GM12874 (cell line): ENCODE results near the gene GPHA2.

Experiments
- TF ChIP-seq, protein P1 (sequence below): IDR thresholded peaks from 2 replicates; pipeline ENCODE4 v1.5.1; 2011; ENCODE audit warnings: low read depth, mild to moderate bottlenecking, control low read depth, low read length, moderate library complexity; ENCODE audit not compliant: insufficient read depth

The GPHA2 gene

DNA sequence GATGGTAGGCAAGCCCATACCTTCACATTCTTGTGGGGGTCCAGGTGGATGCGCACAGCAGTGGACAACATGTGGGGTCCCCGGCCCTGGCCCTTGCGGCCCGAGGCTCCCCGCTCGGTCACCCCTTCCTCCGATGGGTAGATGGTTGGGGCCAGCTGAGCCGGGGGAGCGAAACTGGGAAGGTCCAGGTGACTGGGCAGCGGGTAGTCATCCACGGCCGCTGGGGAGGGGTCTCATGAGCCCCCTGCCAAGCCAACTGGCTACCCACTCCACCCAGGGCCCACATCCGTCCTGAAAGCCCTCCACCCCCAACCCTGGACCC, 29.4 kb downstream of the GPHA2 start:
- TF ChIP-seq, protein P1, sequence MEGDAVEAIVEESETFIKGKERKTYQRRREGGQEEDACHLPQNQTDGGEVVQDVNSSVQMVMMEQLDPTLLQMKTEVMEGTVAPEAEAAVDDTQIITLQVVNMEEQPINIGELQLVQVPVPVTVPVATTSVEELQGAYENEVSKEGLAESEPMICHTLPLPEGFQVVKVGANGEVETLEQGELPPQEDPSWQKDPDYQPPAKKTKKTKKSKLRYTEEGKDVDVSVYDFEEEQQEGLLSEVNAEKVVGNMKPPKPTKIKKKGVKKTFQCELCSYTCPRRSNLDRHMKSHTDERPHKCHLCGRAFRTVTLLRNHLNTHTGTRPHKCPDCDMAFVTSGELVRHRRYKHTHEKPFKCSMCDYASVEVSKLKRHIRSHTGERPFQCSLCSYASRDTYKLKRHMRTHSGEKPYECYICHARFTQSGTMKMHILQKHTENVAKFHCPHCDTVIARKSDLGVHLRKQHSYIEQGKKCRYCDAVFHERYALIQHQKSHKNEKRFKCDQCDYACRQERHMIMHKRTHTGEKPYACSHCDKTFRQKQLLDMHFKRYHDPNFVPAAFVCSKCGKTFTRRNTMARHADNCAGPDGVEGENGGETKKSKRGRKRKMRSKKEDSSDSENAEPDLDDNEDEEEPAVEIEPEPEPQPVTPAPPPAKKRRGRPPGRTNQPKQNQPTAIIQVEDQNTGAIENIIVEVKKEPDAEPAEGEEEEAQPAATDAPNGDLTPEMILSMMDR = no peak

DNA sequence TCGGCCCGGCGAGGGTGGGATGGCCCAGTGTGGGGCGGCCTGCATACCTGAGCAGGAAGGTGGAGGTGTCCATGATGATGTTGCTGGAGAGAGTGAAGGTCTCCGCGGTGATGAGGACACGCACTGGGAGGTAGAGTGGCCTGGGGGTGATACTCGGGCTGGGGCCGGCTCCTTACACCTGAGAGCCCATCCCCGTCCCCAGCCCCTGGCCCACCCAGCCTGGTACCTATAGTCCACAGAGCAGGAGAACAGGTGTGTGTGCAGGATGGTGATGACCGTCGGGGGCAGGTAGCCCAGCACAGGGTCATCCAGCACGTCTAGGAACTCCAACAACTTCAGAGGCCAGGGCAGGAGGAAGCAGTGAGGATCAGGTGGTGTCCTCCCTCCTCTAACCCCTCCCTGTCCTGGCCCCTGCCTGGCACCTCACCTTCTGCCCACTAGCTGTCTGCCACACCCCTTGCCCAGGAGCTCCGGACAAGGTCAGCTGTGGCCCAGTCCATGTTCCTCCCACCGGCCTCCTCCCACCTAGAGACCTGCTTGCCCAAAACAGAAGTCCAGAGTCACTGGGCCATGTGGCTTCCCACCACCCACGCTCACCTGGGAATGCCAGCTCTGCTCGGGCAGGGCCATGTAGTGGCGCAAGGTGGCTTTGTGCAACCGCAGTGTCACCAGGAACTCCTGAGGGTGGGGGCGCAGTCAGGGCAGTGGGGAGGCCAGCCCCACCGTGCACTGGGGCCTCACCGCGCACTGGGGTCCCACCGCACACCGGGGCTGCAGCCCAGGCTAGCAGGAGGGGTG, 30.0 kb downstream of the GPHA2 start:
- TF ChIP-seq, protein P1 = no peak

DNA sequence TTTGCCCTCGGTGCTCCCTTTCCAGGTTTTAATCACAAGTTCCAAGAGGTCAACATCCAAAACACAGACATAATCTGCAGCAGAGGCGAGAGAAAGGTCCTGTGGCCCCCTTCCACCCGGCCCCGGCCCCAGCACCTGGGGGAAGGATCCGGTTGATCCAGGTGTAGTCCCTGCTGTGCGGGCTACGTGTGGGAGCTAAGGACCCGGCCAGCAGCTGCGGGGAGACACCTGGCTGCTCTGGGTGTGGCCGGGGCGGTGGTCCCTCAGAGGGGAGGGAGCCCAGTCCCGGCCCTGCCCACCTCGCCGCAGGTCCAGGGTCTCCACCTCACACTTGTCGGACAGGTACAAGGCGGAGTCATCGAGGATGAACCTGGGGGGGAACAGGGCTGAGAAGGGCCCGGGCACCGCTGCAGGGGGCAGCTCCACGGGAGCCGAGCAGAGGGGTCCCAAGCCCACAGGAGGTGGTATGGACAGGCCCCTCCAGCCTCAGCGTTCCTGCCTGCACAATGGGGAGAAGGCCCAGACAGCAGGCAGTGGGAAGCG, 32.3 kb downstream of the GPHA2 start:
- TF ChIP-seq, protein P1 = no peak

DNA sequence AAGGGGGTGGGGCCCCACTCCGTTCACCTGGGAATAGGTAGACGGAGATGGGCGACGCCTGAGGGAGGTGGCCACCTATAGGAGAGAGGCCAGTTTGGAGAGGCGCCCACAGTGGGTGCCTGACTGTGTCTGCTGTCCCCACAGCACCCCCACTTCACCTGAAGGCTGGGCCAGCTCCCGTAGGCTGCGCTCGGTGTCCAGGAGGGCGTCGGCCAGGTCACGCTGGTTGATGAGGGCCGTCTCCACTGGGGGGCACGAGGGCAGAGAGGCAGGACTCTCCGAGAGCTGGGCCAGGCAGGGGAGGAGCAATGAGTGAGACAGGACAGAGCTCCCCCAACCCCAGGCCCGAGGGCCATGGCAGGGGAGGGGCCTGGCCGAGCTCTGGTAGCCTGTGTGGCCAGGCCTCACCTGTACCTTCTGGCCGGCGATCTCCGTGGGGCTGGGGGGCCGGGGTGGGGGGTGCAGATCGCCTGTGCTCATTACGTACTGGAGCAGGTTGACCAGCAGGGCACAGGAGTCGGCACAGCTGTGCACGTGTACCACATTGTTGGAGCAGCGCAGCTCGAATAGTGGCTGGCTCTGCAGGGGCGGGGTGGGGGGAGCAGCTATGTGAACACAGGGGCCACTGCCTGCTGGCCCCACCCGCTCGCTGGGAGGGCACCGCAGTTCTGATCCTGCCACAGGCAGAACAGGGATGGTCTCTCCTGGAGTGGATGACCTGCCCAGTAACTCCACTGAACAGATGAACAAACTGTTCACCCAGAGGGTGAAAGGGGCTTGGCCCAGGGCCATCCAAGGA, 33.4 kb downstream of the GPHA2 start:
- TF ChIP-seq, protein P1 = no peak

DNA sequence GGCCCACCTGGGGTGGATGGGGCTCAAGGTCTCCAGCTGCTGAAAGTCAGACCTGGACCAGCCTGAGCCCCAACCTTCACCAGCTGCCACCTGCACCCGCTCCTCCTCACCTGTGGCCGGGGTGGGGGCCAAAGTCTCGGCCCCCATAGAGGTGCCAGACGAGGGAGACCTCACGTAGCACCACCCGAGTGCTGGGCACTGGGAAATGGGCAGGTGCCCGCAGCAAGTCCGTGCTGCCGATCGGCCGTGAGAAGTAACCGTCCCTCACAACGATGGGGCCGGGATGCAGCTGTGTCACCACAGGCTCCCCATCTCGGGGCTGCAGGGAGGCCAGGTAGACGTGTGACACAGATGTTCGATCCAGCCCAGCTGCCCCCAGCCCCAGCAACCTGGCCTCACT, 34.9 kb downstream of the GPHA2 start:
- TF ChIP-seq, protein P1 = no peak

DNA sequence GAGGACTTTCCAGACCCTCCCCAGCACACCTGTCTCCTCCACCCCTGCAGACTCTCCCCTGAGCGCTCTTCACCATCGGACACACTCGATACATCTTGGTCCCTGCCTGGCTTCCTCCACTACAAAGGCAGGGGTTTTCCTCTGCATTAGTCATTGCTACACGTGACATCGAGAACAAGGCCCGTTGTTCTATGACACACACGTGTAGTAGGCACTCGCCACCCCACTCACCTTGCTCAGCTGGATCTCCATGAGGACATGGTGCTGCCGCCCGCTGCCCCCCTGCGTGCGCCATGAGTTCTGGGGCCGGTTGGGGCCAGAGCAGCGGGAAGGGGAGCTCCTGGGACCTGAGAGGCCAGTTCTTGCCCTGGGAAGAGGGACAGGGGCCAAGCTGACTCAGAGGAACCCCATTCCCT, 35.4 kb downstream of the GPHA2 start:
- TF ChIP-seq, protein P1 = no peak

DNA sequence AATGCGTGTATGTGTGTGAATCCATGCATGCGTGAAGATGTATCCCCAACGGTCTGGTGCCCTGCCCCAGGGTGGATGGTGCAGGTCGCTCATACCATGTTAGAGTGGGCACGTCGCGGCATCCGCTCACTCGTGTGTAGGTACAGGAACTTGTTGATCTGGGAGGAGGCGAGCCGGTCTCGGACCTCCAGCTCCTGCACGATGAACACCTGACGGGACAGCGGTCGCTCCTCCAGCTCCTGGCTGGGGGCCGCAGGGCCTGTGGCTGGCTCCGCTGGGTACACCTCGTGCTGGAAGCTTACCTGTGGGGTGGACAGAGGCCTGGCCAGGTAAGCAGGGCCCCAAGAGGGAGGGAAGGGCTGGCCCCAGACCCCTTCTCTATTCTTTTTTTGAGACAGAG, 37.2 kb downstream of the GPHA2 start:
- TF ChIP-seq, protein P1 = no peak
